HUDEP-2 (cell line): ENCODE data around the gene CD99.

Experiments
- DNase-seq, 76 experiments: peaks; one replicate each; lab custom pipeline; 2025; ENCODE audit not compliant: unreplicated experiment in 76 of 76; lab: John Stamatoyannopoulos, UW

Gene CD99

GRCh38 chrX:2690856-2691542 lies at the start of gene CD99:
Gene CD99, plus strand, starts transcription at chrX:2691295. Its CDS starts 66 bp downstream, at chrX:2691361.
- DNase-seq: no peak

- DNase-seq: no peak
These were observed 48.9 kb upstream of the CD99 start for GRCh38 chrX:2642146-2642545.

DNA sequence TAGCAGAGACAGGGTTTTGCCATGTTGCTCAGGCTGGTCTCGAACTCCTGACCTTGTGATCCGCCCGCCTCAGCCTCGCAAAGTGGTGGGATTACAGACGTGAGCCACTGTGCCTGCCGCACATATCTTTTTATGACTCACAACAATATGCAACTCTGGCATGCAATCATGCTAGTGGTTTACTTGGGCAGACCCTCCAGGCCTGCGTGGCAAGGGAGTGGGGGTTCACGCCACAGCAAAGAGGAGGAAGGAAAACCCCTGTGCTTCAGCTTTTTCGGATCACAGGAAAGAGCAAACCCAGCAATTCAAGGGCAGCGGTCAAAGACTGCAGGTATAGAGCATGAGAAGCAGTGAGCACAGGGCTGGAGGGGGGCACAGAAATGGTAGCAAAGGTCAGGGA lies 48.3 kb upstream of the CD99 start:
- DNase-seq: no peak

GRCh38 chrX:2643880-2644279 lies 47.2 kb upstream of the CD99 start:
- no peak for DNase-seq

GRCh38 chrX:2645563-2645962 lies 45.5 kb upstream of the CD99 start:
- no peak for DNase-seq

DNA sequence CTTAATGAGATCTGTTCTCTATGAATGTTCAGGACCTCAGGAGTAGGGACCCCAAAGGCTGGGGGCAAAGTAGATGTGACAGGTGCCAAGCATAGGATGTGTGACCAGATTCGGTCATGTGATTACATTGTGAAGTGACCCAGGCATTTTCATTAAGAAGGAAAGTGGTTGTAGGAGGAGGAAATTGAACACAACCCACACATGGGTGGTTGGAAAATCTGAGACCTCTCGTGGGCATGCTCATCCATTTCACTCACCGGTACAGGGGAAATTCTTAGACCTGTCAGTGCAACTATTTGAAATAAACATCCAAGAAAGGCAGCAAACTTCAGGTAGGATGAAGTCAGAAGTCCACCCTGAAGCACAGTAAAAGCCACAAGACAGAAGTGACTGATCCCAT lies 43.5 kb upstream of the CD99 start:
- no peak for DNase-seq

GRCh38 chrX:2650037-2650436 lies 41.1 kb upstream of the CD99 start:
- DNase-seq: no peak

- DNase-seq: no peak
These were observed 40.2 kb upstream of the CD99 start for GRCh38 chrX:2650865-2651264.

DNA sequence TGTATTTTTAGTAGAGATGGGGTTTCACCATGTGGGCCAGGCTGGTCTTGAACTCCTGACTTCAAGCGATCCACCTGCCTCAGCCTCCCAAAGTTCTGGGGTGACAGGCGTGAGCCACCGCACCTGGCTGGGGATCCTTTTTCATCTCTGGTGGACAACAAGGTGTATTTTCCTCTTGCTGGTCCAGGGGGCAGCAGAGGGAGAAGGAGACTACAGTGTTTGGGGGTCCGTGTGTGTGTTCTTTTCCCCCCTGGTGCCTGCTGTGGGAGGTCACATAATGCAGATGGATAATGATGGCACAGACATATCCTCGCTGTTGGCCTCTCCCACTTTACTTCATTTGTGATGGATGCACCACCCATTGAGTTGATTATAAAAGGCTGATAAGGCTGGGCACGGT lies 39.0 kb upstream of the CD99 start:
- DNase-seq: no peak

- no peak for DNase-seq
These were observed 36.4 kb upstream of the CD99 start for GRCh38 chrX:2654436-2655340.

- no peak for DNase-seq
These were observed 34.7 kb upstream of the CD99 start for GRCh38 chrX:2656257-2656836.

DNA sequence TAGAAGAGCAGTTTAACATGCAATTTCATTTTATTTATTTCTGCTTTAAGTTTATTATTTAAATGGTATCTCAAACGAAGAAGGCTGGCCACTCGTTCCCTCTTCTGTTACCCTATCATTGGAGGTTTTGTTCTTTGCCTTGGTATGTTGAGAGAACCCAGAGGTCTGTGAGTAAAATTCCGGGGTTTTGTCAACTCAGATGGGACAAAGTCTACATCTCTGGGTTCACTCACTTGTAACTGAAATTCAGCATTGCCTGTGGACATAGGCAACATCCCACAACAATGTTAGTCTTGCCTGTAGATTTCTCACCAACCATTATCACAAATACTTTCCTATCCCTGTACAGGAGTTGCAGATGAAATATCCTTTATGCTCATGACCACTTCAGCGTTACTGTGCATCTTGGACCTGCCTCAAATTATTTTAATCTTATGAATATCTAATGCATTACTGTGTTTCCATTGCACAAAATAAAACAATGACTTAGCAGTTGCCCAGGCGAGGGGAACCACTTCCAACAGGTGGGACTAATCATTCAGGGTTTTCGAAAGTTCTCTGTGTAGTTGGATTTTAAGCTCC lies 33.5 kb upstream of the CD99 start:
- no peak for DNase-seq

GRCh38 chrX:2658585-2659292 lies 32.4 kb upstream of the CD99 start:
- no peak for DNase-seq

DNA sequence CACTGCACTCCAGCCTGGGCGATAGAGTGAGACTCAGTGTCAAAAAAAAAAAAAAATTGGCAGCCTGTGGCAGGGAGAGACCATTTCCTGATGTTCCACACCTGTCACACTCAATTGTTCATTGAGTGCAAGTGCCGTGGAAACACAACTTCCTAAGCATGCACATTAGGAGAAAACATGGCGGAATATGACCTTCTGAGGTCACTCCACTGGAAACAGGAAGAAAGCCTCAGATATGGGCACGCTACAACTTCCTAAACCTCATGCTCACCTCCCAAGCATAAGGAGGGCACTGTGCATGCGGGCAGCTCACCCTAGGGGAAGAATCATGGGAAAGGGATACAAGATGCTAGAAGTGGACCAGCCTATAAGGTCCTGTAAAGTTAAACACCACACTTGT lies 28.5 kb upstream of the CD99 start:
- DNase-seq: no peak

GRCh38 chrX:2664502-2664901 lies 26.6 kb upstream of the CD99 start:
- DNase-seq: no peak

- no peak for DNase-seq
These were observed 25.4 kb upstream of the CD99 start for GRCh38 chrX:2665387-2666304.

DNA sequence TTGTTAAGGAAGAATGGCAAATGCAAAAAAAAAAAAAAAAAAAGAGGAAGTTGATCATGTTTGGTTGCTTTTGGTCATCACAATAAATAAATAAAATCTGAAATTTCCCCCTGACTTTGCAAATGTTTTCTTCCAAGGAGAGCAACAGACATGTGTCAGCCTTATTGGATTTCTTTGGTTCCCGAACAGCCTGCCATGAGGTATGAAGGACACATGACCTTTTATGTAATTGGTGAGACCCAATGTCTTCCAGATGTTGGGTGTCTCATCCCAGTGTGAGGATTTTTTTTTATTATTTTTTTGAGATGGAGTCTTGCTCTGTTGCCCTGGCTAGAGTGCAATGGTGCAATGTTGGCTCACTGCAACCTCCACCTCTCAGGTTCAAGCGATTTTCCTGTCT lies 24.6 kb upstream of the CD99 start:
- DNase-seq: no peak

GRCh38 chrX:2670978-2671377 lies 20.1 kb upstream of the CD99 start:
- DNase-seq: no peak

DNA sequence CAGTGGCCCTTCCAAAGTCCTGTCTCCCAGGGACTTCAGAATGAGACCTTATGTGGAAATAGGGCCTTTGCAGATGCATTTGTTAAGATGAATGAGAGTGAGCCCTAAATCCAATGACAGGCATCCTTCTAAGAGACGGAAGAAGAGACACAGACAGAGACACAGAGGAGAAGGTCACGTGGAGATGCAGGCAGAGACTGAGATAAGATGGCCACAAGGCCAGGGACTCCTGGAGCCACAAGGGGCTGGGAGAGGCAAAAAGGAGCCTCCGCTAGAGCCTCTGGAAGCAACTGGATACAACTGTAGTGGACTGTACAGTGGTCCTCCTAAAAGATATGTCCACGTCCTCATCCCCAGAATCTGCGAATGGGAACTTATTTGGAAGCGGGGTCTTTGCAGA lies 19.0 kb upstream of the CD99 start:
- no peak for DNase-seq

DNA sequence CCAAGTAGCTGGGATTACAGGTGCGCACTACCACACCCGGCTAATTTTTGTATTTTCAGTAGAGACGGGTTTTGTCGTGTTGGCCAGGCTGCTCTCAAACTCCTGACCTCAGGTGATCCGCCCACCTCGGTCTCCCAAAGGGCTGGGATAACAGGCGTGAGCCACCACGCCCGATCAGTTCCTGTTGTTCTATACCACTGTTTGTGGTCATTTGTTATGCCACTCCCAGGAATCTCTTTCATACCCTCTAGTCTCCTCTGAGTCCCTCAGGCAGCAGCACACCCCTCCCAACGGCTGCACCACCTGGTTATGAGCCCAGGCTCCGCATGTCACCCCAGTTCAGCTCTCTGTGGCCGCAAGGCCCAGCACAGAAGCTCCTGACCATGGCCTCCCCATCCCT lies 17.5 kb upstream of the CD99 start:
- no peak for DNase-seq
